ENCODE measurements around the gene MBNL1.

MBNL1 gene

GRCh38 chr3:152313430-152313829, 44.7 kb downstream of the MBNL1 start:
- H3K27ac ChIP-seq = no peak overlapping the region
- no peaks in the 10 kb centered on the region for H3K36me3 ChIP-seq
- no peak overlapping the region for H3K4me3 ChIP-seq (ENCODE audit: low read depth, low read length)
- H3K27me3 ChIP-seq (ENCODE audit: insufficient read depth, low read depth, severe bottlenecking) = no peaks in the 10 kb centered on the region
- TF ChIP-seq CTCF (IDR thresholded peaks at IDR 0.05; ENCODE audit: low read depth, low read length) = no peak
- no peak for DNase-seq
- H3K9me3 ChIP-seq (ENCODE audit: severe bottlenecking) = no peaks in the 10 kb centered on the region

- H3K36me3 ChIP-seq = no peaks in the 10 kb centered on the region
- H3K9me3 ChIP-seq (ENCODE audit: severe bottlenecking) = no peaks in the 10 kb centered on the region
These were observed 45.2 kb downstream of the MBNL1 start for GRCh38 chr3:152313914-152314313.

GRCh38 chr3:152314677-152315353, 46.1 kb downstream of the MBNL1 start:
- no peak for TF ChIP-seq CTCF (IDR thresholded peaks at IDR 0.05; ENCODE audit: low read depth, low read length)
- H3K27me3 ChIP-seq (ENCODE audit: insufficient read depth, low read depth, severe bottlenecking) = no peaks in the 10 kb centered on the region
- no peak overlapping the region for H3K4me3 ChIP-seq (ENCODE audit: low read depth, low read length)
- H3K27ac ChIP-seq = no peak overlapping the region
- H3K36me3 ChIP-seq = no peaks in the 10 kb centered on the region
- DNase-seq = no peak
- no peaks in the 10 kb centered on the region for H3K9me3 ChIP-seq (ENCODE audit: severe bottlenecking)

More at GRCh38 chr3:152313914-152314313, 45.2 kb downstream of the MBNL1 start:
- no peak for DNase-seq
- Histone ChIP-seq H3K27me3 (ENCODE audit: insufficient read depth, low read depth, severe bottlenecking) (no peaks in the 10 kb centered on the region), H3K4me3 (ENCODE audit: low read depth, low read length) (no peak overlapping the region), H3K27ac (no peak overlapping the region)
- TF ChIP-seq CTCF (IDR thresholded peaks at IDR 0.05; ENCODE audit: low read depth, low read length) = no peak

GRCh38 chr3:152315623-152316022, 46.9 kb downstream of the MBNL1 start:
- H3K9me3 ChIP-seq (ENCODE audit: severe bottlenecking) = no peaks in the 10 kb centered on the region
- no peak for TF ChIP-seq CTCF (IDR thresholded peaks at IDR 0.05; ENCODE audit: low read depth, low read length)
- DNase-seq = no peak
- H3K27ac ChIP-seq = no peak overlapping the region
- no peaks in the 10 kb centered on the region for H3K36me3 ChIP-seq
- H3K4me3 ChIP-seq (ENCODE audit: low read depth, low read length) = no peak overlapping the region
- no peaks in the 10 kb centered on the region for H3K27me3 ChIP-seq (ENCODE audit: insufficient read depth, low read depth, severe bottlenecking)

- Histone ChIP-seq H3K27ac (no peak overlapping the region), H3K27me3 (ENCODE audit: insufficient read depth, low read depth, severe bottlenecking) (no peaks in the 10 kb centered on the region), H3K36me3 (no peaks in the 10 kb centered on the region), H3K9me3 (ENCODE audit: severe bottlenecking) (no peaks in the 10 kb centered on the region), H3K4me3 (ENCODE audit: low read depth, low read length) (no peak overlapping the region)
- no peak for TF ChIP-seq CTCF (IDR thresholded peaks at IDR 0.05; ENCODE audit: low read depth, low read length)
- DNase-seq = no peak
These were observed 47.6 kb downstream of the MBNL1 start for GRCh38 chr3:152316318-152316717.

GRCh38 chr3:152317184-152317583, 48.5 kb downstream of the MBNL1 start:
- DNase-seq = no peak
- no peak for TF ChIP-seq CTCF (IDR thresholded peaks at IDR 0.05; ENCODE audit: low read depth, low read length)
- Histone ChIP-seq H3K27me3 (ENCODE audit: insufficient read depth, low read depth, severe bottlenecking) (no peaks in the 10 kb centered on the region), H3K9me3 (ENCODE audit: severe bottlenecking) (no peaks in the 10 kb centered on the region), H3K4me3 (ENCODE audit: low read depth, low read length) (no peak overlapping the region), H3K27ac (no peak overlapping the region), H3K36me3 (no peaks in the 10 kb centered on the region)

All from WERI-Rb-1 (cell line).